Right atrium auricular region (tissue), 2 donors: Measurements from ENCODE around the gene RAB3D. TPM values are rescaled to one million over a fixed set of nuclear protein-coding genes. Genes with fewer than 3 reads are reported as not detected.
A peak's percentile ranks its signal among the peaks of the same experiment; 100 is the strongest.

Source experiments
- DNase-seq: peaks from one replicate; pipeline ENCODE4 v3.0.0-alpha.2; 2019; ENCODE audit warnings: low spot score
- H3K27ac ChIP-seq, 2 donors: fragments of 200-600 bp; sonication (generic); 1 replicate in 1 of 2; 2 replicates in 1 of 2; pipeline ENCODE4 v1.5.1; 2016 to 2019
- H3K27me3 ChIP-seq, 2 donors: fragments of 200-600 bp; sonication (generic); one replicate each; pipeline versions ENCODE4 v1.5.1 to v1.6.0; 2017 to 2019
- H3K36me3 ChIP-seq: fragments of 200-600 bp; sonication (generic); one replicate; pipeline ENCODE4 v1.5.1; 2016
- H3K4me1 ChIP-seq, 2 donors: fragments of 200-600 bp; sonication (generic); one replicate each; pipeline versions ENCODE4 v1.5.1 to v1.6.0; 2017 to 2019
- H3K4me3 ChIP-seq, 2 donors: fragments of 200-600 bp; sonication (generic); 1 replicate in 1 of 2; 2 replicates in 1 of 2; pipeline ENCODE4 v1.5.1; 2017 to 2019; ENCODE audit warnings: mild to moderate bottlenecking in 1 of 2, moderate library complexity in 1 of 2
- H3K9me3 ChIP-seq, 2 donors: fragments of 200-600 bp; sonication (generic); one replicate each; pipeline ENCODE4 v1.5.1; 2019
- total RNA-seq, 2 donors: library from RNA; depleted of rRNA; stranded (reverse); fragments of >200 nt; gene quantifications; one replicate each; pipeline ENCODE4 v1.1.0, GENCODE V29; 2016
- TF ChIP-seq, protein P1 (sequence below), 2 donors: fragments of 200-600 bp; sonication (generic); IDR thresholded peaks; one replicate each; pipeline ENCODE4 v1.5.1; 2019; ENCODE audit warnings: antibody characterized with exemption in 2 of 2

RAB3D gene
- total RNA-seq, 2 donors from 2014 or later: 6.5 to 11.1 TPM

DNA sequence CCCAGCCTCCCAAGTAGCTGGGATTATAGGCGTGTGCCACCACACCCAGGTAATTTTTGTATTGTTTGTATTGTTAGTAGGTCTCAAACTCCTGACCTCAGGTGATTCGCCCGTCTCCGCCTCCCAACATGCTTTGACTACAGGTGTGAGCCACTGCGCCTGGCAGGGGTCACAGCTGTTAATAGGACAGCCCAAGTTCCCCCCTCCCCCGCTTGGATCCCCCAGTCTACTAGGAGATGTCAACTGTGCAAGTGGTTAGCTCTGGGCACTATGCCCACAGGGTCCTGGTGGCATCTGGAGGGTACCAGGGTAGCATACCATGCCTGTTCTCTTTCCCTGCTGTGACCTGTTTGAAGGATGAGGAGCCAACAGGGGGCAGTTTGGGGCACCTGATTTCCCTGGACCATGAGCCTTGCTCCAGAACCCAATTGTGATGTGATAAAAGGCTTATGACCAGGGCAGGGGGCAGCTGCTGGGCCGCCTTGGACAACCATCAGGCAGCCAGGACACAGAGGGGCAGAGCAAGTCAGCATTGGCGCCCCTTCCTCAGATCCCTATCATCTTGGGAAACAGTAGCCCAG, 43.7 kb downstream of the RAB3D start, which contains the start of gene TSPAN16:
Gene TSPAN16 (plus strand): TSS at position 496 of the 581 bp plus-strand sequence. CDS start 138 bp downstream, outside the sequence.
- DNase-seq: no peak
- H3K4me1 ChIP-seq: peaks cover 0 to 20% of the 10 kb centered on the region in 2 donors
- no peaks in the 10 kb centered on the region for H3K9me3 ChIP-seq
- TF ChIP-seq, protein P1, sequence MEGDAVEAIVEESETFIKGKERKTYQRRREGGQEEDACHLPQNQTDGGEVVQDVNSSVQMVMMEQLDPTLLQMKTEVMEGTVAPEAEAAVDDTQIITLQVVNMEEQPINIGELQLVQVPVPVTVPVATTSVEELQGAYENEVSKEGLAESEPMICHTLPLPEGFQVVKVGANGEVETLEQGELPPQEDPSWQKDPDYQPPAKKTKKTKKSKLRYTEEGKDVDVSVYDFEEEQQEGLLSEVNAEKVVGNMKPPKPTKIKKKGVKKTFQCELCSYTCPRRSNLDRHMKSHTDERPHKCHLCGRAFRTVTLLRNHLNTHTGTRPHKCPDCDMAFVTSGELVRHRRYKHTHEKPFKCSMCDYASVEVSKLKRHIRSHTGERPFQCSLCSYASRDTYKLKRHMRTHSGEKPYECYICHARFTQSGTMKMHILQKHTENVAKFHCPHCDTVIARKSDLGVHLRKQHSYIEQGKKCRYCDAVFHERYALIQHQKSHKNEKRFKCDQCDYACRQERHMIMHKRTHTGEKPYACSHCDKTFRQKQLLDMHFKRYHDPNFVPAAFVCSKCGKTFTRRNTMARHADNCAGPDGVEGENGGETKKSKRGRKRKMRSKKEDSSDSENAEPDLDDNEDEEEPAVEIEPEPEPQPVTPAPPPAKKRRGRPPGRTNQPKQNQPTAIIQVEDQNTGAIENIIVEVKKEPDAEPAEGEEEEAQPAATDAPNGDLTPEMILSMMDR (IDR thresholded peaks at IDR 0.05): no peak
- H3K36me3 ChIP-seq: no peaks in the 10 kb centered on the region
- peak within 1 kb of the TSS; percentile 15 to 45 for H3K27ac ChIP-seq
- H3K27me3 ChIP-seq: no peaks in the 10 kb centered on the region
- no peak within 1 kb of the TSS for H3K4me3 ChIP-seq

DNA sequence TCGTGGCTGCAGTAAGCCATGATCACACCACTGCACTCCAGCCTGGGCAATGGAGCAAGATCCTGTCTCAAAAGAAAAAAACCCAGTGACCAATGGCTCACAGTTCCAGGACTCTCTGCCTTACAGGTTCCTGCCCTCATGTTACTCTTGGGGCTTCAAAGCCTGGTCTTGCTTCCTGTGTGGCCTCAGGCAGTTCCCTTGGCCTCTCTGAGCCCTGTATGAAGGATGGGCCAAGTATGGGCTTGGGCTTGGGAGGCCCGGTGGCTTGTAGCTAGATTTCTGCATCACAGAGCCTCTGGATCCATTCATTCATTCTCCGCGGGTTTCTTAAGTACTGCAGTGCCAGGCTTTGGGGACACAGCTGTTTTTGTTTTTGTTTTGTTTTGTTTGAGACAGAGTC, 44.3 kb downstream of the RAB3D start:
- no peak overlapping the region for H3K27ac ChIP-seq
- H3K9me3 ChIP-seq: no peaks in the 10 kb centered on the region
- H3K36me3 ChIP-seq: no peaks in the 10 kb centered on the region
- DNase-seq: no peak
- TF ChIP-seq, protein P1 (IDR thresholded peaks at IDR 0.05): no peak
- H3K4me3 ChIP-seq: no peak overlapping the region
- H3K4me1 ChIP-seq: peaks cover 0 to 20% of the 10 kb centered on the region in 2 donors
- H3K27me3 ChIP-seq: no peaks in the 10 kb centered on the region

DNA sequence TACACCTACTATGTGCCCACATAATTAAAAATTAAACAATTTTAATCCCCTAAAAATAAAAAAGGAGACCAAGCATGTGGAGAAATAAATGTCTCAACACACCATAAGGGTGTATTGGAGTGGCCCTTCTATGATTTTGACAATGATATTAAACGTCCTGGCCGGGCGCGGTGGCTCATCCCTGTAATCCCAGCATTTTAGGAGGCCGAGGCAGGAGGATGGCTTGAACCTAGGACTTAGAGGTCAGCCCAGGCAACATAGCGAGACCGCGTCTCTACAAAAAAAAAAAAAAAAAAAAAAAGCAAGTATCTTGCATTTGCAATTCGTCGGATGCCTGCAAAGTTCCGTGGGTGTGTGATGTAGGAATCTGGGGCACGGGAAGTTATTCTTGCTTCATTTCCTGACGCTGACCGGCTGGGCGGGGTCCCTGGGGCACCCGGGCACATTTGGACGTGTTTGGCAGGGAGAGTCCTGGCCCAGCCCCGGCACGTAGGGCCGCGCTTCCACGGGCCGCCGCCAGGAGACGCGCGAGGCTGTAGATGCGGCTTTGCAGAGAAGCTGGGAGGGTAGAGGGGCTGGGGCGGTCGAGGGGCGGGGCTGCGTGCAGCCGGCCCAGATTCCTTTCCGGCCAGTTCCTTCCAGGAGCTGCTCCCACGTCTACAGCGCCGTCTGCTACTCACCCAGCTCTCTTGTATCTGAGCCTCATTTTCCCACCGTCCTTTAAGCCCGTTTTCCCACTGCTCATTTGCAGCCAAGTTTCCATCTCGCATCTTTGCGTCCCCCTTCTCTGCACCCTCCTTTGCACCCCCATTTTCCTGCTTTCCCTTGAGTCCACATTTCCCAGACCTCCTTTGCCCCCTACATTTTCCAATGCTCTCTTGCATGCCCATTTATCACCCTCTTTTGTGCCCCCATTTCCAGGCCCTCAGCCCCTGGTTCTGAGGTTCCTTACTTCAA, 45.7 kb downstream of the RAB3D start:
- Histone ChIP-seq H3K36me3 (no peaks in the 10 kb centered on the region), H3K27ac (peak overlapping the region; percentile 35 to 41), H3K9me3 (no peaks in the 10 kb centered on the region), H3K4me1 (peaks cover 0 to 20% of the 10 kb centered on the region in 2 donors), H3K4me3 (peak overlapping the region in 1 of 2 donors; percentile 31), H3K27me3 (no peaks in the 10 kb centered on the region)
- peak; percentile 98 for DNase-seq
- TF ChIP-seq, protein P1 (IDR thresholded peaks at IDR 0.05): peak; percentile 98

DNA sequence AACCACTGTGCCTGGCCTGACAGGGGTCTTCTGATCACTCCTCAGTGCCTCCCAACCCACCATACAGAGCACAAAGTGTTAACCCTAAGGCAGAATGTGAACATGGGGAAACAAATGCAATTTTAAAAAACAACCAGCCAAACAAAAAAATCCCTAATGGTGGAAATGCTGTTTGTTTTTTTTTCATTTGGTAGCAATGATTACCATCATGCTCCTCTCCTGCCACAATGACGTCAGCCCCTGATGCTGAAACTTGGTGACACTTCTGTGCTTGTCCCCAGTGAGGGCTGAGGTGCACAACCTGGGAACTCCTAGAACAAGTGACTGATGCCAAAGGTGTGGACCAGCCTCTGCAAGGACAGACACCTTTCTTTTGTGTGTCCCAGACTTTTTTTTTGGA, 47.5 kb downstream of the RAB3D start:
- Histone ChIP-seq H3K27ac (no peak overlapping the region), H3K4me3 (no peak overlapping the region), H3K36me3 (no peaks in the 10 kb centered on the region), H3K4me1 (peaks cover 0 to 21% of the 10 kb centered on the region in 2 donors), H3K9me3 (no peaks in the 10 kb centered on the region), H3K27me3 (no peaks in the 10 kb centered on the region)
- TF ChIP-seq, protein P1 (IDR thresholded peaks at IDR 0.05): no peak
- no peak for DNase-seq

DNA sequence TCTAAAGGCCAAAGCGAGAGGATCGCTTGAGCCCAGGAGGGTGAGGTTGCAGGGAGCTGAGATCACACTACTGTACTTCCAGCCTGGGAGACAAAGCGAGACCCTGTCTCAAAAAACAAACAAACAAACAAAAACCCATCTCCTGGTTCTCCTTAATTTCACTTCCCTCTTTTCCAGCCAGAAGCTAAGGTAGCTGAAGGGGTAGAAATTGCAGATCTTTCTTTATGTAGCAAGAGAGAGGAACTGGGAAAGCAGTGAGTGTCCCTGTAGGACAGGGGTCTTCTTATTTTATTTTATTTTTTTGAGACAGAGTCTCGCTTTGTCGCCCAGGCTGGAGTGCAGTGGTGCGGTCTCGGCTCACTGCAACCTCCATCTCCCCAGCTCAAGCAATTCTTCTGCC, 48.0 kb downstream of the RAB3D start:
- no peak overlapping the region for H3K27ac ChIP-seq
- peaks cover 0 to 26% of the 10 kb centered on the region in 2 donors for H3K4me1 ChIP-seq
- no peaks in the 10 kb centered on the region for H3K36me3 ChIP-seq
- DNase-seq: no peak
- no peaks in the 10 kb centered on the region for H3K27me3 ChIP-seq
- TF ChIP-seq, protein P1 (IDR thresholded peaks at IDR 0.05): no peak
- no peaks in the 10 kb centered on the region for H3K9me3 ChIP-seq
- no peak overlapping the region for H3K4me3 ChIP-seq
